ENCODE results near the gene IFITM1. TPM values are rescaled to one million over a fixed set of nuclear protein-coding genes. Genes with fewer than 3 reads are reported as not detected.
A peak's percentile ranks its signal among the peaks of the same experiment; 100 is the strongest.
"Not testable (repeated sequence)": the region's sequence is repeated elsewhere in the genome, so short reads cannot be mapped to it uniquely, and the experiment has no call there.

Gene IFITM1
- total RNA-seq, 1 experiment from 2014 or later = 544 TPM

- TF ChIP-seq ZNF532 (CRISPR knock-in tag; IDR thresholded peaks at IDR 0.05; ENCODE audit: borderline replicate concordance) (no peak), ZNF281 (CRISPR knock-in tag; IDR thresholded peaks at IDR 0.05) (no peak), NR1H2 (CRISPR knock-in tag; IDR thresholded peaks at IDR 0.05) (no peak), USF1 (CRISPR knock-in tag; IDR thresholded peaks at IDR 0.05) (no peak), ZNF512 (CRISPR knock-in tag; IDR thresholded peaks at IDR 0.05; ENCODE audit: borderline replicate concordance) (no peak), OVOL2 (CRISPR knock-in tag; IDR thresholded peaks at IDR 0.05; ENCODE audit: borderline replicate concordance) (no peak), E2F1 (CRISPR knock-in tag; IDR thresholded peaks at IDR 0.05) (no peak)
Observed at GRCh38 chr11:324156-324555, 10.3 kb downstream of the IFITM1 start (continued).

GRCh38 chr11:324593-325517 lies 11.0 kb downstream of the IFITM1 start:
- POLR2A ChIA-PET = interaction anchor here (0.8 kb wide), 1 partner anchor 9 kb away, joined by 3 read pairs; no protein-coding TSS in a partner anchor

GRCh38 chr11:325796-326591 lies 12.2 kb downstream of the IFITM1 start:
- H3K9me3 Mint-ChIP-seq = peaks cover 12% of the 10 kb centered on the region
- ChIA-PET POLR2A (interaction anchor here (0.6 kb wide), 1 partner anchor 47 kb away, joined by 3 read pairs; no protein-coding TSS in a partner anchor), CTCF (no interaction called here)
- no peaks in the 10 kb centered on the region for H3K27me3 Mint-ChIP-seq (ENCODE audit: low read depth)
- peaks cover 6% of the 10 kb centered on the region for H3K36me3 Mint-ChIP-seq
- DNase-seq (ENCODE audit: low spot score) = no peak
- H3K4me3 Mint-ChIP-seq = no peak overlapping the region
- peak overlapping the region; percentile 75; the same call in 1 of the 2 replicates for H3K27ac Mint-ChIP-seq
- peaks cover 41% of the 10 kb centered on the region for H3K4me1 Mint-ChIP-seq
- no peak for ATAC-seq
- no peak for TF ChIP-seq ZNF425 (CRISPR knock-in tag; conservative IDR thresholded peaks at IDR 0.05)
- TF ChIP-seq CDX4 (CRISPR knock-in tag; IDR thresholded peaks at IDR 0.05; ENCODE audit: borderline replicate concordance) = no peak
- no peak for TF ChIP-seq NFATC4 (CRISPR knock-in tag; IDR thresholded peaks at IDR 0.05)
- TF ChIP-seq ATF2 (CRISPR knock-in tag; IDR thresholded peaks at IDR 0.05; ENCODE audit: borderline replicate concordance, low read depth) = no peak

More at GRCh38 chr11:324593-325517, 11.0 kb downstream of the IFITM1 start:
- Mint-ChIP-seq H3K27ac (peak overlapping the region; percentile 73; the same call in 1 of the 2 replicates), H3K4me1 (peaks cover 37% of the 10 kb centered on the region)
- H3K4me3 Mint-ChIP-seq; DNase-seq (ENCODE audit: low spot score); ATAC-seq; H3K9me3 Mint-ChIP-seq; H3K27me3 Mint-ChIP-seq (ENCODE audit: low read depth); H3K36me3 Mint-ChIP-seq: not testable (repeated sequence)
- CTCF ChIA-PET = interaction anchor here (0.7 kb wide), 1 partner anchor 74 kb away, joined by 3 read pairs; no protein-coding TSS in a partner anchor
